Adrenal gland (tissue), 12 donors: ENCODE measurements around the gene CRABP1. TPM values are rescaled to one million over a fixed set of nuclear protein-coding genes. Genes with fewer than 3 reads are reported as not detected.

Source experiments
- DNase-seq, 7 donors: peaks; one replicate each; pipeline ENCODE4 v3.0.0-alpha.2; 2019 to 2020
- H3K27ac ChIP-seq, 5 donors: fragments of 200-600 bp; sonication (generic) in 4 of 5; 1 replicate in 3 of 5; 2 replicates in 2 of 5; pipeline versions ENCODE4 v1.5.1 to v1.8.0; 2016 to 2020; ENCODE audit warnings: mild to moderate bottlenecking in 1 of 5
- H3K27me3 ChIP-seq: fragments of 200-600 bp; 2 replicates; pipeline ENCODE4 v1.8.0; 2021
- H3K36me3 ChIP-seq, 2 donors: fragments of 200-600 bp; replicated peaks in 1 of 2; 1 replicate in 1 of 2; 2 replicates in 1 of 2; pipeline versions ENCODE4 v1.5.1 to v1.8.0; 2018 to 2022
- H3K4me1 ChIP-seq, 2 donors: fragments of 200-600 bp; replicated peaks in 1 of 2; 1 replicate in 1 of 2; 2 replicates in 1 of 2; pipeline versions ENCODE4 v1.5.1 to v1.8.0; 2018 to 2021
- H3K4me3 ChIP-seq, 4 donors: fragments of 200-600 bp; sonication (generic) in 3 of 4; one replicate each; pipeline ENCODE4 v1.5.1; 2016 to 2018
- H3K9me3 ChIP-seq, 3 donors: fragments of 200-600 bp; sonication (generic) in 1 of 3; replicated peaks in 1 of 3; 1 replicate in 2 of 3; 2 replicates in 1 of 3; pipeline versions ENCODE4 v1.5.1 to v1.8.0; 2016 to 2021
- CTCF ChIP-seq, 6 experiments: fragments of 450-650 bp in 4 of 6; fragments of 200-600 bp in 2 of 6; sonication (generic) in 1 of 6; IDR thresholded peaks; 1 replicate in 5 of 6; 2 replicates in 1 of 6; pipeline versions ENCODE4 v1.5.1 to v1.8.0; 2016 to 2021; ENCODE audit warnings: antibody characterized with exemption in 6 of 6, mild to moderate bottlenecking in 2 of 6, moderate library complexity in 1 of 6
- POLR2A ChIP-seq, 2 donors: fragments of 450-650 bp; IDR thresholded peaks; one replicate each; pipeline ENCODE4 v1.6.1; 2017; ENCODE audit warnings: antibody characterized with exemption in 2 of 2, mild to moderate bottlenecking in 2 of 2, moderate library complexity in 1 of 2
- WGBS, 4 donors: extraction: QIAGEN DNeasy Blood & Tissue Kit in 2 of 4; methylation state at CpG; one replicate each; pipeline versions ENCODE4 v1.1.5 to v1.1.7; 2013 to 2017; 5-methylcytosine and 5-hydroxymethylcytosine counted together
- intact Hi-C, 2 donors: fragments of 100-400 bp; cut with DNase I; formaldehyde crosslinking; loops; one replicate each; pipeline versions ENCODE4 v1.14.1 to v1.15.0; 2022 to 2023
- polyA plus RNA-seq, 3 donors: library from polyadenylated mRNA; stranded (reverse); fragments of 200-250 nt in 2 of 3; fragments of 350-450 nt in 1 of 3; fragmentation: Illumina TruSeq in 1 of 3; extraction: RNeasy Lipid Tissue Mini Kit (QIAGEN cat#74804) in 1 of 3; gene quantifications; one replicate each; pipeline ENCODE4 v1.2.3, GENCODE V29; 2013 to 2014
- total RNA-seq, 9 donors: library from RNA; depleted of rRNA in 4 of 9; stranded (reverse); fragments of >200 nt in 4 of 9; fragments of 120-200 nt in 1 of 9; fragmentation: NEBNext Ultra II Directional in 1 of 9; extraction: Animal tissue kit (Norgen Biotek cat#: 25700) in 1 of 9; gene quantifications; one replicate each; pipeline versions ENCODE4 v1.1.0 to v1.2.4, GENCODE V29; 2013 to 2023
- donor health status: healthy with polysubstance abuse.
- donor health status: Bipolar disorder and iron deficiency.
- donor health status: DM: yes; HTN: yes; CAD: no.
- donor health status: DM: no; HTN: no; CAD: no.
- donor health status: DM: no; HTN: no; CAD: no.
- donor health status: DM: yes; HTN: yes; CAD: no.

CRABP1 gene
- total and polyA plus RNA-seq, 12 donors = 0.39 to 2.4 (median 0.80) TPM; not detected in 3

DNA sequence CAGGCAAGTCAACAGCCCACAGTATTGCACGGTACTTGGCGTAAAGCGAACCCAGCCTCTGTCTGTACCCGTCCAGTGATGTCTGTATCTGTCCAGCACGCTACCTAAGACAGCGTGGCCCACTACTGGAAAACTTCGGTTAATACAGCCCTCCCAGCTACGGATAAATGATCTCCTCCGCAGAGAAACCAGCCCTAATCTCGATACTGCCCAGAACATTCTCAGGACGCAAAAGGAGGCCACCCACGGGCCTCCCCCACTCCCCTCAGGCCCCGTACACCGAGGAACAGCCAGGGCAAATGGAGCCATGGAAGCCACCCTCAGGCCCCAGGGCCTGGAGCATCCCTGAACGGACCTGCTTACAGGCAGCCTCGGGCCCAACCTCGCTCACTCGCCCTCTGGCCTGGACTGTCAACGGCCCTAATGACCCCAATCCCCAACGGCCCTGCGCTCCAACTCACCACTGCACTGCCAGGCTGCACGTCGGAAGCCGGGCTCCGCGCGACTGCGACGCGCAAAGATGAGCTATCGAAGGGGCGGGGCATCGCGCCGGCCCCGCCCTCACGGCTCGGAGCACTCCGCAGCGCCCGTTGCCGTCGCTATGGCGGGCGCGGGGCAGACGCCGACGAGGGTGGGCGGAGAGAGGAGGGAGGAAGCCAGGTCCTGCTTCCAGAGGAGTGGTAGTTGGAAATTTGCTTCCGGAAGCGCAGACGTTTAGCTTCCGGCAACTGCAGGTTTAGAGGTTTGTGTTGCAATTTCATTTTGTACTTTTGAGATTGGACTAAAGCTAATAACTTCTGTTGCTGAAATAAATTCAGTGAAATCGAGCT is 40.8 kb upstream of the CRABP1 start, which contains the start of gene SKIC8:
SKIC8 (minus strand) TSS at position 509 of the 830 bp plus-strand sequence. CDS start 3,923 bp downstream, outside the sequence.
- H3K27ac ChIP-seq = peak within 1 kb of the TSS; percentile 19 to 88 (median 76)
- peaks cover 0 to 19% of the 10 kb centered on the region in 2 donors for H3K4me1 ChIP-seq
- intact Hi-C loops = no loop called here
- no peaks in the 10 kb centered on the region for H3K9me3 ChIP-seq
- H3K36me3 ChIP-seq = peaks cover 0 to 5% of the 10 kb centered on the region in 2 donors
- H3K27me3 ChIP-seq = no peaks in the 10 kb centered on the region
- WGBS, 4 donors = 0 to 3% (median 1%) methylated on average over 10 to 55 of the region's 55 CpGs
- TF ChIP-seq CTCF (IDR thresholded peaks at IDR 0.05) = no peak
- TF ChIP-seq POLR2A (IDR thresholded peaks at IDR 0.05) = peak; percentile 74 to 81
- peak within 1 kb of the TSS; percentile 35 to 95 (median 82) for H3K4me3 ChIP-seq
- DNase-seq = peak; percentile 90 to 96 (median 94)

DNA sequence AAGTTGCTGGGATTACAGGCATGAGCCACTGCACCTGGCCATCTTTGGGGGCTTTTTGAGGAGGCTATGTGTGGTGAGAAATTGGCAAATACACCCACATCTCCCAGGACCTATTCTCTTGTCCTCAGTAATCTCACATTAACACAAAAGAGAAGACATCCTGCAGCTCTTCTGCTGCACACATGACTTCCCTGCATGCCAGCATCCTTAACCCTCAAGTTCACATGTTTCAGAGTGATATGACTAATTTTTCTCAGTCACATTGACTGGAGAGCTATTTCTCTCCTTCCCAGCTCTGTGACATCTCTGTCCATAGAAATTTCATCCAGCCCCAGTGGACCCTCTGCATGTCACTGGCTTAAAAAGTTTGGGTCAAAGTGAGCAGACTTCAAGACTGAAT is 38.8 kb upstream of the CRABP1 start:
- intact Hi-C loops = no loop called here
- Histone ChIP-seq H3K4me3 (no peak overlapping the region), H3K36me3 (no peaks in the 10 kb centered on the region), H3K27me3 (no peaks in the 10 kb centered on the region), H3K27ac (no peak overlapping the region), H3K9me3 (no peaks in the 10 kb centered on the region), H3K4me1 (peaks cover 0 to 19% of the 10 kb centered on the region in 2 donors)
- no peak for DNase-seq
- no peak for TF ChIP-seq POLR2A (IDR thresholded peaks at IDR 0.05)
- TF ChIP-seq CTCF (IDR thresholded peaks at IDR 0.05) = no peak

- H3K27ac ChIP-seq = no peak overlapping the region
- no peaks in the 10 kb centered on the region for H3K36me3 ChIP-seq
- H3K4me3 ChIP-seq = no peak overlapping the region
- intact Hi-C loops = no loop called here
- WGBS, 4 donors = 28 to 48% (median 43%) methylated on average over 3 of the region's 3 CpGs
- DNase-seq = no peak
- no peaks in the 10 kb centered on the region for H3K27me3 ChIP-seq
- H3K4me1 ChIP-seq = peaks cover 0 to 19% of the 10 kb centered on the region in 2 donors
- TF ChIP-seq CTCF (IDR thresholded peaks at IDR 0.05) (no peak), POLR2A (IDR thresholded peaks at IDR 0.05) (no peak)
- H3K9me3 ChIP-seq = no peaks in the 10 kb centered on the region
These were observed 38.3 kb upstream of the CRABP1 start for GRCh38 chr15:78301828-78302227.

DNA sequence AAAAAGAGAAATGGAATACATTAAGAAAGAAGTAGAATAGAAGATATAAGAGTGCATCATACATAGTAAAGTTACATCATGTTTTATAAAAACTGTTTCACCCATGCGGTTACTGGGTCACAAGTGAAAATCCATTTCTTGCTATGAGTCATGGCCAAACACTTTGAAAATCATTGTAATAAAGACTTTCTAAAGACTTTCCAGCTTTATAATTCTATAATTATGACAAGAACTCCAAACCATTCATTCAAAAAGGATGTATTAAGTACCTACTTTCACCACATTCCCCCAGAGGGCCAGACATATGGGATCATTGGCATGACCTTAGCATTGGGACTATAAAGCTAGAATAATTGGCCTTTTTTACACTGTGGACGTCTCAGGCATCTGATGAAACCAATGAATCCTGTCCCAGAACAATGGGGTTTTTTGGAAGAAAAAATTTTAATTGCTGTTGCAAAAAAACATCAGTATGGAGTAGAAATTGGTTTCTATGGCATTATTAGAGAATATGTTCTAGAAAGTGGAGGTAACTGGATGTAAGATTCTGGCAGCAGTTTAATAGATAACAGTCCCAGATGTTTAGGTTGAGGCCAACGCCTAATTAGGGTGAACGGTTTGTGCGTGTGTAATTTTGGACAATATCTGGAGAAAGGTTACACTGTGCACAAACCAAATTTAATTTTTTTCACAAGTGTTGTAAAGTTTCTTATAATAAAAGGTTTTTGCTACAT is 37.4 kb upstream of the CRABP1 start:
- TF ChIP-seq POLR2A (IDR thresholded peaks at IDR 0.05) = no peak
- no peak for TF ChIP-seq CTCF (IDR thresholded peaks at IDR 0.05)
- Histone ChIP-seq H3K4me1 (peaks cover 0 to 18% of the 10 kb centered on the region in 2 donors), H3K4me3 (no peak overlapping the region), H3K27ac (no peak overlapping the region), H3K27me3 (no peaks in the 10 kb centered on the region), H3K36me3 (no peaks in the 10 kb centered on the region), H3K9me3 (no peaks in the 10 kb centered on the region)
- WGBS, 4 donors = 64 to 72% (median 67%) methylated on average over 5 of the region's 5 CpGs
- DNase-seq = no peak
- intact Hi-C loops = no loop called here
